Left ventricle myocardium inferior (tissue), 1 donor: ENCODE measurements around the gene ARHGAP10. TPM values are rescaled to one million over a fixed set of nuclear protein-coding genes. Genes with fewer than 3 reads are reported as not detected.
A peak's percentile ranks its signal among the peaks of the same experiment; 100 is the strongest.

Source experiments
- DNase-seq: peaks from one replicate; pipeline ENCODE4 v3.0.0-alpha.2; 2020
- H3K27ac ChIP-seq: fragments of 200-600 bp; replicated peaks from 2 replicates; pipeline ENCODE4 v1.8.0; 2021
- H3K27me3 ChIP-seq: fragments of 200-600 bp; 2 replicates; pipeline ENCODE4 v1.8.0; 2021; ENCODE audit warnings: low read depth
- H3K36me3 ChIP-seq: fragments of 200-600 bp; 2 replicates; pipeline ENCODE4 v1.8.0; 2021
- H3K4me1 ChIP-seq: fragments of 200-600 bp; 2 replicates; pipeline ENCODE4 v1.8.0; 2021
- H3K4me3 ChIP-seq: fragments of 200-600 bp; 2 replicates; pipeline ENCODE4 v1.8.0; 2021; ENCODE audit warnings: mild to moderate bottlenecking, moderate library complexity
- H3K9me3 ChIP-seq: fragments of 200-600 bp; replicated peaks from 2 replicates; pipeline ENCODE4 v1.8.0; 2021
- CTCF ChIP-seq: fragments of 200-600 bp; IDR thresholded peaks from 2 replicates; pipeline ENCODE4 v1.8.0; 2021; ENCODE audit warnings: antibody characterized with exemption, mild to moderate bottlenecking, borderline replicate concordance
- intact Hi-C: fragments of 100-400 bp; cut with micrococcal nuclease; formaldehyde crosslinking; loops from one replicate; pipeline ENCODE4 v1.11.0; 2022
- total RNA-seq: library from RNA; stranded (reverse); fragmentation: NEBNext Ultra II Directional; extraction: Animal tissue kit (Norgen Biotek cat#: 25700); gene quantifications from one replicate; pipeline ENCODE4 v1.2.1, GENCODE V29; 2021
- donor health status: DM: no; HTN: yes; CAD: no; lungs with severe emphysema.

Gene ARHGAP10
- total RNA-seq, 1 donor from 2014 or later: 59.7 TPM

- no peak for TF ChIP-seq CTCF
- Histone ChIP-seq H3K27ac (peak overlapping the region; percentile 55), H3K4me1 (peaks cover 78% of the 10 kb centered on the region), H3K27me3 (no peaks in the 10 kb centered on the region), H3K9me3 (peaks cover 8% of the 10 kb centered on the region), H3K36me3 (peaks cover 40% of the 10 kb centered on the region), H3K4me3 (no peak overlapping the region)
- DNase-seq: no peak
- intact Hi-C loops: no loop called here
Measured at GRCh38 chr4:148069895-148070178, 337.9 kb downstream of the ARHGAP10 start.

- DNase-seq: no peak
- Histone ChIP-seq H3K36me3 (peaks cover 51% of the 10 kb centered on the region), H3K4me3 (no peak overlapping the region), H3K27ac (peak overlapping the region; percentile 55), H3K4me1 (peaks cover 75% of the 10 kb centered on the region), H3K9me3 (peaks cover 20% of the 10 kb centered on the region), H3K27me3 (no peaks in the 10 kb centered on the region)
- intact Hi-C loops: no loop called here
- no peak for TF ChIP-seq CTCF
Measured at GRCh38 chr4:148071009-148071408, 339.1 kb downstream of the ARHGAP10 start.

GRCh38 chr4:148072789-148073188, 340.9 kb downstream of the ARHGAP10 start:
- H3K4me3 ChIP-seq: no peak overlapping the region
- intact Hi-C loops: no loop called here
- H3K27ac ChIP-seq: no peak overlapping the region
- peaks cover 25% of the 10 kb centered on the region for H3K9me3 ChIP-seq
- no peak for DNase-seq
- no peak for TF ChIP-seq CTCF
- no peaks in the 10 kb centered on the region for H3K27me3 ChIP-seq
- H3K4me1 ChIP-seq: peaks cover 63% of the 10 kb centered on the region
- peaks cover 59% of the 10 kb centered on the region for H3K36me3 ChIP-seq

GRCh38 chr4:148073349-148073748, 341.5 kb downstream of the ARHGAP10 start:
- peak overlapping the region; percentile 40 for H3K27ac ChIP-seq
- TF ChIP-seq CTCF: no peak
- intact Hi-C loops: no loop called here
- H3K9me3 ChIP-seq: peaks cover 25% of the 10 kb centered on the region
- H3K36me3 ChIP-seq: peaks cover 62% of the 10 kb centered on the region
- no peak for DNase-seq
- H3K4me3 ChIP-seq: no peak overlapping the region
- H3K27me3 ChIP-seq: no peaks in the 10 kb centered on the region
- H3K4me1 ChIP-seq: peaks cover 63% of the 10 kb centered on the region

GRCh38 chr4:148074462-148074861, 342.6 kb downstream of the ARHGAP10 start:
- Histone ChIP-seq H3K27ac (no peak overlapping the region), H3K4me3 (no peak overlapping the region), H3K4me1 (peaks cover 61% of the 10 kb centered on the region), H3K36me3 (peaks cover 62% of the 10 kb centered on the region), H3K9me3 (peaks cover 25% of the 10 kb centered on the region), H3K27me3 (no peaks in the 10 kb centered on the region)
- no peak for TF ChIP-seq CTCF
- intact Hi-C loops: no loop called here
- DNase-seq: no peak

- peaks cover 71% of the 10 kb centered on the region for H3K36me3 ChIP-seq
- intact Hi-C loops: no loop called here
Measured at GRCh38 chr4:148075438-148075837, 343.6 kb downstream of the ARHGAP10 start.

More at GRCh38 chr4:148075438-148075837, 343.6 kb downstream of the ARHGAP10 start:
- Histone ChIP-seq H3K4me3 (no peak overlapping the region), H3K27me3 (no peaks in the 10 kb centered on the region), H3K4me1 (peaks cover 59% of the 10 kb centered on the region), H3K27ac (no peak overlapping the region), H3K9me3 (peaks cover 25% of the 10 kb centered on the region)
- TF ChIP-seq CTCF: no peak
- DNase-seq: no peak
